MCF 10A (cell line): ENCODE measurements around the gene BEND5. TPM values are rescaled to one million over a fixed set of nuclear protein-coding genes. Genes with fewer than 3 reads are reported as not detected.

Experiments
- BruUV-seq: library from RNA; stranded (reverse); fragments of 400-500 nt; replicated peaks from 2 replicates; lab custom pipeline; 2021; lab: Mats Ljungman, UMichigan
- CTCF ChIA-PET: fragments of 300-600 bp; sonication (Branson Sonifier 250); formaldehyde crosslinking; extraction: SDS; loops from one replicate; lab custom pipeline; 2021; ENCODE audit warnings: antibody characterized with exemption, inconsistent platforms; lab: Yijun Ruan, JAX
- POLR2A ChIA-PET: fragments of 300-600, 350-650 bp; sonication (Branson Sonifier 250); formaldehyde crosslinking; extraction: SDS; loops from one replicate; lab custom pipeline; 2020; ENCODE audit warnings: antibody characterized with exemption, inconsistent platforms; lab: Yijun Ruan, JAX
- DNase-seq: peaks from one replicate; pipeline ENCODE4 v3.0.0-alpha.2; 2018; ENCODE audit not compliant: unreplicated experiment
- H3K27ac Mint-ChIP-seq: one replicate; pipeline ENCODE4 v1.8.0; 2022; ENCODE audit warnings: mild to moderate bottlenecking, low read depth, mixed read lengths; ENCODE audit not compliant: unreplicated experiment
- H3K27me3 Mint-ChIP-seq: one replicate; pipeline ENCODE4 v1.8.0; 2022; ENCODE audit warnings: mixed read lengths; ENCODE audit not compliant: insufficient read depth, unreplicated experiment
- H3K36me3 Mint-ChIP-seq: one replicate; pipeline ENCODE4 v1.8.0; 2022; ENCODE audit warnings: mild to moderate bottlenecking, moderate library complexity, mixed read lengths; ENCODE audit not compliant: insufficient read depth, unreplicated experiment
- H3K4me1 Mint-ChIP-seq: one replicate; pipeline ENCODE4 v1.8.0; 2022; ENCODE audit warnings: mixed read lengths; ENCODE audit not compliant: insufficient read depth, unreplicated experiment
- H3K4me3 Mint-ChIP-seq: one replicate; pipeline ENCODE4 v1.8.0; 2022; ENCODE audit warnings: mild to moderate bottlenecking, moderate library complexity, mixed read lengths; ENCODE audit not compliant: unreplicated experiment
- H3K9me3 Mint-ChIP-seq: one replicate; pipeline ENCODE4 v1.8.0; 2022; ENCODE audit warnings: mixed read lengths; ENCODE audit not compliant: unreplicated experiment
- intact Hi-C: fragments of 100-400 bp; cut with micrococcal nuclease; formaldehyde crosslinking; loops from 2 replicates; pipeline ENCODE4 v1.14.1; 2022
- total RNA-seq: library from RNA; stranded (reverse); gene quantifications from 2 replicates; pipeline ENCODE4 v1.2.3, GENCODE V29; 2022
- TF ChIP-seq, protein P1 (sequence below): fragments of 200-600 bp; IDR thresholded peaks from one replicate; pipeline ENCODE4 v1.8.0; 2022; ENCODE audit warnings: antibody characterized with exemption, mild to moderate bottlenecking; ENCODE audit not compliant: unreplicated experiment

BEND5 gene
- total RNA-seq, 1 experiment from 2014 or later: not detected

DNA sequence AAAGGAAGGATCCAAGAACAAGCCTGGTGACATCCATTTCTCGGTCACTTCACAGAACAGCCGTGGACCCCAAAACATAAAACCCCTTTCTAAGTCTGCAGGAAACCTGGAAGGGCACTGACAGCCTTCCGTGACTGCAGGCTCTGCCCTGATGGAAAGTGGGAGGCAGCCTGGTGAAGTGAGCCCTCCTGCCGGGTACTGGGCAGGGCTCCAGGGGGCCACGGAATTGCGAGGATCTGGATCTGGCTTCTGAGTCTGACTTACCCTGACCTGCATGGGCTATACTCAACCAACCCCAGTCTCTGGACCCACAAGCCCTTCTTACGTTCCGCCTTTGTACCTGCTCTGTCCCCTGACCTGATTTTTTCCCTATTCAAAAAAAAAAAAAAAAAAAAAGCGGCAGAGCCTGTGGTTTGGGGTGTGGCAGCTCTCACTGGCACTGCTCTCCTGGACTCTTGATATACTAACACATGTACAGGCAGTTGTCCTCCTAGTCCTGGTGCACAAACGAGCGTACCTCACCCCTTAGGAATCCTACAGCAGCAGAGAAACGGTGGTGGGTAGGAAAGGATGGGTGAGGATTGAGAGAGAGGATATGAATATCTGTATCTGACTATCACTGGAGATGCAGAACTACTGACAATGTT, 82.9 kb downstream of the BEND5 start:
- Mint-ChIP-seq H3K27ac (peak overlapping the region; percentile 39), H3K27me3 (peaks cover 26% of the 10 kb centered on the region), H3K4me3 (no peak overlapping the region), H3K9me3 (no peaks in the 10 kb centered on the region), H3K36me3 (no peaks in the 10 kb centered on the region), H3K4me1 (peaks cover 10% of the 10 kb centered on the region)
- ChIA-PET CTCF (interaction anchor here (0.6 to 8.4 kb wide), 5 partner anchors 10 to 1972 kb away, joined by 3 to 159 read pairs (median 3); no protein-coding TSS in a partner anchor), POLR2A (no interaction called here)
- intact Hi-C loops: loop anchor here (10.0 kb wide), 1 partner anchor 589 kb away; no protein-coding TSS in a partner anchor
- peak; percentile 22 for DNase-seq
- BruUV-seq: no TSS peak
- TF ChIP-seq, protein P1, sequence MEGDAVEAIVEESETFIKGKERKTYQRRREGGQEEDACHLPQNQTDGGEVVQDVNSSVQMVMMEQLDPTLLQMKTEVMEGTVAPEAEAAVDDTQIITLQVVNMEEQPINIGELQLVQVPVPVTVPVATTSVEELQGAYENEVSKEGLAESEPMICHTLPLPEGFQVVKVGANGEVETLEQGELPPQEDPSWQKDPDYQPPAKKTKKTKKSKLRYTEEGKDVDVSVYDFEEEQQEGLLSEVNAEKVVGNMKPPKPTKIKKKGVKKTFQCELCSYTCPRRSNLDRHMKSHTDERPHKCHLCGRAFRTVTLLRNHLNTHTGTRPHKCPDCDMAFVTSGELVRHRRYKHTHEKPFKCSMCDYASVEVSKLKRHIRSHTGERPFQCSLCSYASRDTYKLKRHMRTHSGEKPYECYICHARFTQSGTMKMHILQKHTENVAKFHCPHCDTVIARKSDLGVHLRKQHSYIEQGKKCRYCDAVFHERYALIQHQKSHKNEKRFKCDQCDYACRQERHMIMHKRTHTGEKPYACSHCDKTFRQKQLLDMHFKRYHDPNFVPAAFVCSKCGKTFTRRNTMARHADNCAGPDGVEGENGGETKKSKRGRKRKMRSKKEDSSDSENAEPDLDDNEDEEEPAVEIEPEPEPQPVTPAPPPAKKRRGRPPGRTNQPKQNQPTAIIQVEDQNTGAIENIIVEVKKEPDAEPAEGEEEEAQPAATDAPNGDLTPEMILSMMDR: no peak

DNA sequence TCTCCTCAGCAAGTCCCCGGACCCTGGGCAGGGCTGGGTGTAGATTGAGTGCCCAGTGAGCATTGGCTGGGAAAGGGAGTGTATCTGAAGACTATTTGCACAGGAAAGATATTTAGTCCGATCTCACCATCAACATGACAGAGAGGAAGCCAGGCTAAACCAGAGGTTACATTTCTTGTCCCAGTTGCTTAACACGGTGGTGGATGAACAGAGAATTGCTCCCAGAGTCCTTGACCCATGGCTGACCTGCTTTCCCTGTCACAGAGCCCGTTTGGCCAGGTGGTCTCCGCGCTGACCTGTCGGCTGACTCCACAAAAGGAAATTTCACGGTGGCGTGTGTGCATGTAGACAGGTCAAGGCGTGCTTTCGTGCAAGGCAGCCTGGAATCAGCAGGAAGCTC, 83.5 kb downstream of the BEND5 start:
- intact Hi-C loops: loop anchor here (10.0 kb wide), 1 partner anchor 588 kb away; no protein-coding TSS in a partner anchor
- no peaks in the 10 kb centered on the region for H3K36me3 Mint-ChIP-seq
- DNase-seq: no peak
- H3K27ac Mint-ChIP-seq: no peak overlapping the region
- H3K9me3 Mint-ChIP-seq: no peaks in the 10 kb centered on the region
- POLR2A ChIA-PET: interaction anchor here (0.6 kb wide), 1 partner anchor 198 kb away, joined by 3 read pairs; no protein-coding TSS in a partner anchor
- peaks cover 26% of the 10 kb centered on the region for H3K27me3 Mint-ChIP-seq
- H3K4me3 Mint-ChIP-seq: no peak overlapping the region
- CTCF ChIA-PET: interaction anchor here (0.6 to 8.4 kb wide), 4 partner anchors 17 to 1650 kb away, joined by 3 to 159 read pairs (median 10); no protein-coding TSS in a partner anchor
- no TSS peak for BruUV-seq
- H3K4me1 Mint-ChIP-seq: peaks cover 10% of the 10 kb centered on the region
- TF ChIP-seq, protein P1: no peak

DNA sequence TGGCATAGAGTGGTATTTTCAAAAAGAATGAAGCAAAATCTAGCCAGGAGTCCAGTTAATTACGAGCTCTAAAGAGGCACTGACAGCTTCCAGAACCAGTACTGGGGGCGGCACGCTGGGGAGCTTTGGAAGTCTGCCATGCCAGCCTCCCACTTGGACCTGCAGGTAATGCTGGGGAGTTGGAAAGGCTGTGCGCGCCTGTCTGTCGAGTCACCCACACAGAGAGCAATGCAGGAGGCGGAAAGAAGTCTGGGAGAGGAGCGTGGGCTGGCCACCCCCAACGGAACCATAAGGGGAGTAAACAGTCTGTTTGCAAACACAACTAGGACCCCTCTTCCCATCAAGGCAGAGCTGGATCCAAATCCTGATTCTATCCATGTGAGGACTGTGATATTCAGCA, 84.5 kb downstream of the BEND5 start:
- no peaks in the 10 kb centered on the region for H3K36me3 Mint-ChIP-seq
- no peak overlapping the region for H3K4me3 Mint-ChIP-seq
- DNase-seq: no peak
- H3K4me1 Mint-ChIP-seq: peaks cover 10% of the 10 kb centered on the region
- no peaks in the 10 kb centered on the region for H3K9me3 Mint-ChIP-seq
- peaks cover 29% of the 10 kb centered on the region for H3K27me3 Mint-ChIP-seq
- POLR2A ChIA-PET: no interaction called here
- intact Hi-C loops: loop anchor here (10.0 kb wide), 1 partner anchor 587 kb away; no protein-coding TSS in a partner anchor
- TF ChIP-seq, protein P1: no peak
- CTCF ChIA-PET: interaction anchor here (0.6 to 8.4 kb wide), 6 partner anchors 9 to 1262 kb away, joined by 3 to 159 read pairs (median 4); no protein-coding TSS in a partner anchor
- H3K27ac Mint-ChIP-seq: no peak overlapping the region
- BruUV-seq: no TSS peak

DNA sequence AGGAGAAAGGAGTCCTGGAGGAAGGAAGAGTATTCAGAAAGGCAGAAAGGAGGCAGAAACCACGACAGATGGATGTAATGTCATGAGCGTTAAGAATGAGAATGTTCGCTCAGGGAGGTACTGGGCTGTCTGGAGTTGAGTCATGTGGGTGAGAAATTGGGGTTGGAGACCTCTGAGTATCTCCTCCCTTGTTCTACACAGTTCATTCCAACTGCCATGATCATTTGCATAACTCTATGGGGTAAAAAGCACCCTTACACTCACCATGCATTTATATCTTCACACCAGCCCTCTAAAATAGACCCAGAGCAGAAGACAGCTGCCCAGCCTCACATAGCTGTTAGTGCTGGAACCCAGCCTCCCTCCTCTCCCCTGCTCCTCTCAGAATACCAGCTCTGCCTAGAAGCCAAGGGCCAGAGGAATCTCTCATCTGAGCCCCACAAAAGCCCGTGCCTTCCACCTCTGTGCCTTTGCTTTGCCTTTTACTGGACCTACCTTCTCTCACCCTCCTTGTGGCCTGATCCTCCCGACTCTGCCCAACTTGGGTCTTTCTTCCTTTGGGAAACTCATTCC, 85.2 kb downstream of the BEND5 start:
- Mint-ChIP-seq H3K4me1 (peaks cover 10% of the 10 kb centered on the region), H3K27ac (no peak overlapping the region), H3K4me3 (no peak overlapping the region), H3K36me3 (no peaks in the 10 kb centered on the region), H3K27me3 (peaks cover 36% of the 10 kb centered on the region), H3K9me3 (no peaks in the 10 kb centered on the region)
- TF ChIP-seq, protein P1: no peak
- intact Hi-C loops: loop anchor here (10.0 kb wide), 1 partner anchor 587 kb away; no protein-coding TSS in a partner anchor
- no TSS peak for BruUV-seq
- ChIA-PET CTCF (interaction anchor here (0.6 to 8.4 kb wide), 3 partner anchors 16 to 615 kb away, joined by 3 to 159 read pairs (median 3); no protein-coding TSS in a partner anchor), POLR2A (no interaction called here)
- no peak for DNase-seq
